ENCODE data around the gene THG1L.
"Not testable (repeated sequence)": the region's sequence is repeated elsewhere in the genome, so short reads cannot be mapped to it uniquely, and the experiment has no call there.

Gene THG1L

DNA sequence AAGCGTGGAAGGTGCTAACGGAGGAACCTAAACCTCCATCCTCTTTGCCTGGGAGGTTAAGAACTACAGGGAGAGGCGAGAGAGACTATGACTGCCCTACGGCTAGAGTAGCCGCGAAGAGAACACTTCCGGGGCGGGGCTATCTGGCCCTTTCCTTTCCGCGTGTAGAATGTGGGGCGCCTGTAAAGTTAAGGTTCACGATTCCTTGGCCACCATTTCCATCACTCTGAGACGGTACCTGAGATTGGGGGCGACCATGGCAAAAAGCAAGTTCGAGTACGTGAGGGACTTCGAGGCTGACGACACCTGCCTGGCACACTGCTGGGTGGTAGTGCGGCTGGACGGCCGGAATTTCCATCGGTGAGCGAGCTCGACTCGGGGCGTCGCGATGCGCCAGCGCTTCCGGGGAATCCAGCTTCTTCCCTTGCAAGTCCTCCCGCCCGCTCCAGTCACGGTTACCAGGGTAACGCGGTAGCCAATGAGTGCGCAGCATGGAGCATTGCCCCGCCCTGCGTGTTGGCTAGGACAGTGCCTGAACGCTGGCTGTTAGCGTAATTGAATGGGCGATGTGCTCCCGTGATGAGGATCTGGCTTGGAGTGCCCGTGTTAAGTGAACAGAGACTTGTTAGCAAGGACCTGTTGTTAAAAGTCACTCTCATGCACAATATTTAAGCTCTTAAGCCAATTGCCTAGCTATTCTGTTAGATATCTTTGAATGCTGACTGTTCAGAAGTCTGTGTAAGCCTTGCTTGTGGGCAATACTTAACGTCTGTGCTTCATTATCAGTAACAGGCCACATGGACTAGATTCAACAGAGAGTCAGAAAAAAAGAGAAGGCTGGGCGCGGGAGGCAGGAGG is at the start of gene THG1L:
Gene THG1L, plus strand, starts transcription at position 149 of the 858 bp plus-strand sequence. Its CDS starts 21 bp downstream, at position 170.
- peak; percentile 94 for DNase-seq

DNA sequence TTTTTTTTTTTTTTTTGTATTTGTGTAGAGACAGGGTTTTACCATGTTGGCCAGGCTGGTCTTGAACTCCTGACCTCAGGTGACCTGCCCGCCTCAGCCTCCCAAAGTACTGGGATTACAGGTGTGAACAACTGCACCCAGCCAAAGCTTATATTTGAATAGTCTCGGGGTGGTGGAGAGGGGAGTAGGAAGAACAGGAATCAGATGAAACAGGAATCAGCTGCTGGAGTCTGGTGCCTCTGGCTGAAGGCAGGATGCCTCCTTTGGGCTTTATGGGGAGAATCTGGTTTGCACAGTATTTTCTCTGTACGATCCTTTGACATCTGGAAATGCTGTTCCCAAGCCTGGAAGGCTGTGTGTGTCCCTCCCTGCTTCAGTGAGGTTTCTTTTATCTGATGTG is 49.0 kb upstream of the THG1L start:
- DNase-seq = no peak

- DNase-seq = not testable (repeated sequence)
Observed at GRCh38 chr5:157686276-157687197, 44.7 kb upstream of the THG1L start.

- no peak for DNase-seq
Observed at GRCh38 chr5:157687198-157687554, 44.0 kb upstream of the THG1L start.

- no peak for DNase-seq
Observed at GRCh38 chr5:157689942-157690689, 41.1 kb upstream of the THG1L start.

GRCh38 chr5:157690690-157691433 is 40.4 kb upstream of the THG1L start:
- no peak for DNase-seq

GRCh38 chr5:157693816-157694215 is 37.4 kb upstream of the THG1L start:
- DNase-seq = not testable (repeated sequence)

- DNase-seq = not testable (repeated sequence)
Observed at GRCh38 chr5:157696154-157696553, 35.1 kb upstream of the THG1L start.

- not testable (repeated sequence) for DNase-seq
Observed at GRCh38 chr5:157698674-157699073, 32.5 kb upstream of the THG1L start.

- no peak for DNase-seq
Observed at GRCh38 chr5:157703736-157704135, 27.5 kb upstream of the THG1L start.

- no peak for DNase-seq
Observed at GRCh38 chr5:157708866-157709265, 22.4 kb upstream of the THG1L start.

- no peak for DNase-seq
Observed at GRCh38 chr5:157709346-157709745, 21.9 kb upstream of the THG1L start.

GRCh38 chr5:157710431-157710830 is 20.8 kb upstream of the THG1L start:
- DNase-seq = no peak

GRCh38 chr5:157710882-157711281 is 20.3 kb upstream of the THG1L start:
- DNase-seq = no peak

DNA sequence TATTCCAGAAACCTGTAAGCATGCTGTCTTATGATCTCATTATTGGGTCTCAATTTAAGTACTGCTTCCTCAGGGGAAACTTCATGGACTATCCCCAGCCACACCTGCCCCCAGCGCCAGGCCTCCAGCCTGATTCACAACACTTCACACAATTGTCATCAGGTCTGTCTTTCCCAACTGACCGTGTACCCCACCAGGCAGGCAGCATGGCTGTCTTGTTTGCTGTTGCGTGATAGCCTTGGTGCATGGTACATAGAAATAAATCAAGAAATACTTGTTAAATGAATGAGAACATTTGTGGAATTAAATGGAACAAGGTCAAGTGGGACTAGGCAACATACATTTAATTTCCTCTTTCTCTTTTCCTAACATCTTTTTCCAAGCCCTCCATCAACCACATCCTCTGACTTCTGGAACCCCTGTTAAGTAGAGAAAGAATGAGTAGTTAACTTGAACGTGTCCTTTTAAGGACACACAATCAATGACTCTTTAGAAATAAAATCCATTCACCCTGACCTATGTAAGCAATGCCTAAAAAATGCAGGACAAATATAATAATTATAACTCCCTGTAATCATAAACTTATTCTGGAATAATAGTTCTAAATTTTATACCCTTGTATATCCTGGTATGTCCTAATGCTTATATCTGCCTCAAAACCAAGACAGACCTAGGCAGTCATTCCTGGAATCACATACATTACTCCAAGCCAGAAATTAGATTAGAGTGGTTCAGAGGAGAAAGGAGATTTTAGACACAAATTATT is 17.2 kb upstream of the THG1L start:
- DNase-seq = no peak

- no peak for DNase-seq
Observed at GRCh38 chr5:157714596-157714864, 16.7 kb upstream of the THG1L start.

GRCh38 chr5:157718519-157718918 is 12.7 kb upstream of the THG1L start:
- peak; percentile 21 for DNase-seq

DNA sequence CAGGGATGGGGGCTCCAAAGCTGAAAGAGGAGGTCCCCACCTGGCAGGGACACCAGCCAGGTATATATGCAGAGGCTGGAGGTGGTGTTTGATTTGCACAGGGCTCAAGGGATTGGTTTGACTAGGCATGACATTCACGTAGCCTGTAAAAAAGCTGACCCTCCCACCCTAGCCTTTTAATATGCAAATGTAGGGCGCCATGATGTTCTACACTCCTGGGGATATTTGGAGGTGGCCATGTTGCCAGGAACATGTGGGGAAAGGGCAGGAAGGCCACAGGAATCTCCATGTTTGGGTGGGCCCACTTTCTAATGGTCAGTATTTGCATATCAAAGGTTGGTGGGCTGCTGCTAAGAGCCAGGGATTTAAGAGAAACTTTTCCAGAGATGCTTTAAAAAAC is 12.0 kb upstream of the THG1L start:
- DNase-seq = no peak

DNA sequence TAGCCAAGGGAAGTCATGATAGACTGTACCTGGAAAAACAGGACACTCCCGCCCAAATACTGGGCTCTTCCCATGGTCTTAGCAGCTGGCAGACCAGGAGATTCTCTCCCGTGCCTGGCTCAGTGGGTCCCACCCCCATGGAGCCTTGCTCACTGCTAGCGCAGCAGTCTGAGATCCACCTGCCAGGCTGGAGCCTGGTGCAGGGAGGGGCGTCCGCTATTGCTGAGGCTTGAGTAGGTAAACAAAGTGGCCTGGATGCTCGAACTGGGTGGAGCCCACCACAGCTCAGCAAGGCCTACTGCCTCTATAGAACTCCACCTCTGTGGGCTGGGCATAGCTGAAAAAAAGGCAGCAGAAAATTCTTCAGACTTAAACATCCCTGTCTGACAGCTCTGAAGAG is 10.1 kb upstream of the THG1L start:
- no peak for DNase-seq

DNA sequence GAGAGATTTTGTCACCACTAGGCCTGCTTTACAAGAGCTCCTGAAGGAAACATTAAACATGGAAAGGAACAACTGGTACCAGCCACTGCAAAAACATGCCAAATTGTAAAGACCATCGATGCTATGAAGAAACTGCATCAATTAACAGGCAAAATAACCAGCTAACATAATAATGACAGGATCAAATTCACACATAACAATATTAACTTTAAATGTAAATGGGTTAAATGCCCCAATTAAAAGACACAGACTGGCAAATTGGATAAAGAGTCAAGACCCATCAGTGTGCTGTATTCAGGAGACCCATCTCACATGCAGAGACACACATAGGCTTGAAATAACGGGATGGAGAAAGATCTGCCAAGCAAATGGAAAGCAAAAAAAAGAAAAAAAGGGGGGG is 8.3 kb upstream of the THG1L start:
- not testable (repeated sequence) for DNase-seq

DNA sequence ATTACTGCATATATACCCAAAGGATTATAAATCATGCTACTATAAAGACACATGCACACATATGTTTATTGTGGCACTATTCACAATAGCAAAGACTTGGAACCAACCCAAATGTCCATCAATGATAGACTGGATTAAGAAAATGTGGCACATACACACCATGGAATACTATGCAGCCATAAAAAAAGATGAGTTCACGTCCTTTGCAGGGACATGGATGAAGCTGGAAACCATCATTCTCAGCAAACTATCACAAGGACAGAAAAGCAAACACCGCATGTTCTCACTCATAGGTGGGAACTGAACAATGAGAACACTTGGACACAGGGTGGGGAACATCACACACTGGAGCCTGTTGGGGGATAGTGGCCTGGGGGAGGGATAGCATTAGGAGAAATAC is 4.6 kb upstream of the THG1L start:
- DNase-seq = not testable (repeated sequence)

DNA sequence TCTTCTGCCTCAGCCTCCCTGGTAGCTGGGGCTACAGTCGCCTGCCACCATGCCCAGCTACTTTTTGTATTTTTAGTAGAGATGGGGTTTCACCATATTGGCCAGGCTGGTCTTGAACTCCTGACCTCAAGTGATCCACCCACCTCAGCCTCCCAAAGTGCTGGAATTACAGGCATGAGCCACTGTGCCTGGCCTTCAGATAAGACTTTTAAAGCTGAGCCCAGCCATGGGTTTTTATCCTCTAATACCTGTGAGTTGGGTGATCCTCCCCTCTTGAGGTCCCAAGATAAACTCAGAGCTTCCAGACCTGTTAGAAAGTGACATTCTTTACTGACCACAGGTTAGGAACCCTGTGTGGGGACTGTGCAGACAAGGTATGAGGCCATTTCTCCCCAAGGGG is 3.4 kb upstream of the THG1L start:
- not testable (repeated sequence) for DNase-seq
